Right lobe of liver (tissue), 4 donors: Measurements from ENCODE around the gene ARSA.

ENCODE experiments used
- POLR2A ChIP-seq: fragments of 450-650 bp; IDR thresholded peaks from one replicate; pipeline ENCODE4 v1.6.1; 2017; ENCODE audit warnings: antibody characterized with exemption, mild to moderate bottlenecking
- TF ChIP-seq, protein P1 (sequence below), 4 donors: fragments of 200-600 bp in 3 of 4; fragments of 450-650 bp in 1 of 4; IDR thresholded peaks; one replicate each; pipeline versions ENCODE4 v1.5.1 to v1.8.0; 2016 to 2022; ENCODE audit warnings: antibody characterized with exemption in 4 of 4, mild to moderate bottlenecking in 2 of 4
- donor health status: DM: no; HTN: no; CAD: no.
- donor health status: DM: no; HTN: no; CAD: no.
- donor health status: DM: no; HTN: yes; CAD: no.

DNA sequence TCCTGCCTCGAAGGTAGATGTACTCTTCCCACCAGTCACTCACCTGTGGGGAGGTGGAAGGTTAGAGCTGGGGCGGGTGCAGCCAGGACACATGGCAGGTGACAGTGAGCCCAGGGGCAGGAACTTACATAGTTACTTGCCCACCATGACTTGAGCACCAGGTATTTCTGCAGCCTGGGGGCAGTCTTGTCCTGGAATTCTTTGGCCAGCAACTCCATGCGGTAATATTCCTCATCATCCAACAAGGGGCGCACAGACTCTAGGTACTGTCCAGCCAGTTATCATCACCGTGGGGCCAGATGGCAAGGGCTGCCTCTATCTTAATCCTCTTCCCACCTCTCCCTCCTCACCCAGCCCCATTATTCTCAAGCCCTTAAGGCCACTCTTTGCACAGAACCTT is 51.9 kb downstream of the ARSA start:
- TF ChIP-seq POLR2A = no peak
- TF ChIP-seq, protein P1, sequence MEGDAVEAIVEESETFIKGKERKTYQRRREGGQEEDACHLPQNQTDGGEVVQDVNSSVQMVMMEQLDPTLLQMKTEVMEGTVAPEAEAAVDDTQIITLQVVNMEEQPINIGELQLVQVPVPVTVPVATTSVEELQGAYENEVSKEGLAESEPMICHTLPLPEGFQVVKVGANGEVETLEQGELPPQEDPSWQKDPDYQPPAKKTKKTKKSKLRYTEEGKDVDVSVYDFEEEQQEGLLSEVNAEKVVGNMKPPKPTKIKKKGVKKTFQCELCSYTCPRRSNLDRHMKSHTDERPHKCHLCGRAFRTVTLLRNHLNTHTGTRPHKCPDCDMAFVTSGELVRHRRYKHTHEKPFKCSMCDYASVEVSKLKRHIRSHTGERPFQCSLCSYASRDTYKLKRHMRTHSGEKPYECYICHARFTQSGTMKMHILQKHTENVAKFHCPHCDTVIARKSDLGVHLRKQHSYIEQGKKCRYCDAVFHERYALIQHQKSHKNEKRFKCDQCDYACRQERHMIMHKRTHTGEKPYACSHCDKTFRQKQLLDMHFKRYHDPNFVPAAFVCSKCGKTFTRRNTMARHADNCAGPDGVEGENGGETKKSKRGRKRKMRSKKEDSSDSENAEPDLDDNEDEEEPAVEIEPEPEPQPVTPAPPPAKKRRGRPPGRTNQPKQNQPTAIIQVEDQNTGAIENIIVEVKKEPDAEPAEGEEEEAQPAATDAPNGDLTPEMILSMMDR (IDR thresholded peaks at IDR 0.05) = peak in 2 of 4 donors; percentile 34 to 35
